NK-92 treated with Interleukin-12 subunit alpha and Interleukin-12 subunit beta, amount 100 ng/mL, for 24 hours (cell line): ENCODE measurements around the gene PPIL6.

ENCODE experiments used
- DNase-seq: peaks from one replicate; lab custom pipeline; 2025; lab: John Stamatoyannopoulos, UW

The PPIL6 gene

DNA sequence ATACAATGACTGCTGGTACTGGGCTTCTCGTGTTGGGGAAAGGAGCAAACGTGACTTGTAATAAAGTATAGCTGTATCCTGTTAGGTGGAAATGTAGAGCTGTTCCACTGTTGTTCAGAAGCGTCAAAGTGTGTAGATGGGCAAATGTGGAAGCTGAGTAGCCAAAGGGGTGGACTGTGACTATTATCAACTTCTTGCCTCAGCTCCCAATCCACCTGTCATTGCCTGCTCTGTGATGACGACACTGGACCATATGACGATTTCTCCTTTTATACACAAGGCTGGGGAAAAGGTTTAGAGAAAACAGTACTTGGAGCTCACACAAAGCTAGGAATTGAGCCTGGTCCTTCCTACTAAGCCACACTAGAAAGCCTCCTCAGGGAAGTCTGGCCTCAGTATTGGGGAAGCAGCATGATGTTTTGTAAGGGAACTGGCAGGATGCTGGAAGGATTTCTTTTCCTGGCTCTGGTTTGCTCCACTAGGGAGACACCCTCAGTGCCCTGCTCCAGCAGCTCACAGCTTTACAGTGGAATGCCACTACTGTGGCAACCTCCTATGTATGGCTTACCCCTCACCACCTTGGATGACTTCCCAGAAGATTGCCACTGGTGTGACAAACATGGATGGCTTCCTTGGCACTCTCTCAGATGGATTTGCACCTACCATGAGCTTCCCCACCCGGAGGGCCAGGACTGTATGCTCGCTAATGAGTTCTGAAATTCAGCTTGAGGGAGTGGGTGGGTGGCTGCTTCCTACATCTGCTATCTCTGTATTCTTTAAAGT is 78.1 kb downstream of the PPIL6 start:
- DNase-seq: no peak

DNA sequence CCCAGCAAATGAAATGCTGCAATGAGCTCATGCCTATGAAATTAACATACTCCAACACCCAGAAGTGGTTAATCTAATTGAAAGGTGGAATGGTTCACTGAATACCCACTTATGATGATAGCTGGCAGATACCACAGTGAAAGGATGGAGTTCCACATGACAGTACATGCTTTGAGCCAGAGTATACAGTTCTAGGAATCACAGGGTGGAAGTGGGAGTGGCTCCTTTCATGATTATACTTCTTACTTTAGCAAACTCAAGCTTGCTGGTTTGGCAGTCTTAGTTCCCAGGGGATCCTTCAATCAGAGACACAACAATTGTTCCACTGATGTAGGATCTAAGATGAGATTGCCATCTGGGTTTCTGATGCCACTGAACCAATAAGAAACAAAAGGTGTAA is 79.6 kb downstream of the PPIL6 start:
- no peak for DNase-seq

DNA sequence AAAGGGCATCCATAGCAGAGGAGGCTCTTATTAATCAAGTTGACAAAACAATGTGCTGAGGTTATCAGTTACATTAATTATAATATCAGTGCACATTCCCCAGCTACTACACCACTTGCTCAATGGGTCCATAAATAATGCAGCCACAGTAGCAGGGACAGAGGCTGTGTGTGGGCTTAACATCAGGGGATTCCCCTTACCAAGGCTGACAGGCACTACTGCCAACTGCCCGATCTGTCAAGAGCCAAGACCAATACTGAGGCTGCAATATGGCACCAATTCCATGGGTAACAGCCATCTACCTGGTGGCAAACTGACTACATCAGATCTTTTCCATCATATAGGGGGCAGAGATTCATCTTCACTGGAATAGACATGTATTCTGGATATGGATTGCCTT is 80.1 kb downstream of the PPIL6 start:
- DNase-seq: no peak

- DNase-seq: no peak
These were observed 81.2 kb downstream of the PPIL6 start for GRCh38 chr6:109359248-109359647.

- DNase-seq: no peak
These were observed 82.2 kb downstream of the PPIL6 start for GRCh38 chr6:109358204-109358603.

DNA sequence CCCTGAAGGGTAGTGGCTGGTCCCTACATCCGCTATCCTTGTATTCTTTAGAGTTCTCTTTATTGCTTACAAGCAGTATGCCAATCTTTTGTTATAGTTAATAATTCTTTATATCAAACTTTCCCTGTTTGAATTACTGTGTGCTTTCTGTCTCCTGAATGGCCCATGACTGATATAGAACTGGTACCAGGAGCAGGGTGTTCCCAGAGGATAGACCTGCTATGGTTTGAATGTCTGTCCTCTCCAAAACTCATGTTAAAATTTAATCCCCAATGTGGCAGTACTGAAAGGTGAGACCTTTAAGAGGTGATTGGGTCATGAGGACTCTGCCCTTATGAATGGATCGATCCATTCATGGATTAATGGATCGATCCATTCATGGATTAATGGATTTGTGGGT is 84.2 kb downstream of the PPIL6 start:
- no peak for DNase-seq

GRCh38 chr6:109351231-109352130 is 88.9 kb downstream of the PPIL6 start:
- no peak for DNase-seq

GRCh38 chr6:109349419-109349987 is 90.9 kb downstream of the PPIL6 start:
- DNase-seq: no peak

- no peak for DNase-seq
These were observed 92.2 kb downstream of the PPIL6 start for GRCh38 chr6:109348226-109348625.

GRCh38 chr6:109347779-109348178 is 92.6 kb downstream of the PPIL6 start:
- no peak for DNase-seq

- no peak for DNase-seq
These were observed 94.4 kb downstream of the PPIL6 start for GRCh38 chr6:109345986-109346385.

- DNase-seq: no peak
These were observed 96.2 kb downstream of the PPIL6 start for GRCh38 chr6:109344226-109344625.

- DNase-seq: no peak
These were observed 96.9 kb downstream of the PPIL6 start for GRCh38 chr6:109343518-109343917.

DNA sequence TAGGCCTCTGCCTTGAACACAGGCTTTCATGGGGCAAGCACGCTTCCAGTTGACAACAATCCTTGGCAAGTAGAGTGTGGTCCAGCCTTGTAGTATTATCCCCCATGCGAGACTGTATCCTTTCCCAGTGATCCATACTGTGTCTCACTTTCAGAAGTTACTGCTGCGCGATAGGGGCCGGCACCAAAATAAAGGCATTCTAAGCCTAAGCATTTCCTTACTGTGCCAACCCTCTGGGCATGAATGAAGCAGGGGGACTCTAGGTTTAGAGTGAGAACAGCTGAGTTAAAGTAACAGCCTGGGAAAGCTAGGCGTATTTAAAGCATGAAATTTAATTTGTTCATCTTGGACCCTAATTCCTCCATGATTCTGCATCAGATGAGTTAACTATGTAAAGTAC is 97.5 kb downstream of the PPIL6 start:
- no peak for DNase-seq

GRCh38 chr6:109342506-109342905 is 97.9 kb downstream of the PPIL6 start:
- DNase-seq: no peak

DNA sequence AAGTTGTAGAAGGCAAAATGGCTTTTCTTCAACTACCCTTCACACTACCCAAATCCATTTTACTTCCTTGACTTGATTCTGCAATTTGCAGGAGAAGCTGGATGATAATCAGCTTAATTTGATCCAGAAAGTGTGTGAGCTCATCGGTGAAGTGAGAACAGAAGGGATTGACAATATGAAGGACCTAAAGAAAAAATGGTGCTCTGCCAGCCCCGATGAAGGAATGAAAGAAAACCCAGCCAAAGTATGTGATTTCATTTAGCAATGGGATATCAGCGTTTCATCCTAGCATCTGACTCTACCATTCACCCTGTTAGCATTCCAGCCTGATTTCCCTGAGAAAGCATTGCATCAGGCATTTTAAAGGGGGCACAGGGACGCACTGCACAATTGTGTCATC is 99.6 kb downstream of the PPIL6 start:
- no peak for DNase-seq
